ENCODE measurements around the gene HS6ST3. TPM values are rescaled to one million over a fixed set of nuclear protein-coding genes. Genes with fewer than 3 reads are reported as not detected.

The HS6ST3 gene
- total and polyA plus RNA-seq, 2 of the 13 experiments (the other 11 are each of a cell fraction or from before 2014, with no cell fraction given) = not detected

- intact Hi-C loops (cut with micrococcal nuclease; ENCODE audit: unreplicated experiment) = no loop called here
- Histone ChIP-seq H3K79me2 (ENCODE audit: insufficient read depth, low read length) (no peaks in the 10 kb centered on the region), H4K20me1 (ENCODE audit: insufficient read depth, low read length) (no peaks in the 10 kb centered on the region), H3K27ac (ENCODE audit: extremely low read length, insufficient read depth, low read length) (no peak overlapping the region), H3K9me3 (ENCODE audit: low read length) (peaks cover 49% of the 10 kb centered on the region), H3K36me3 (replicated peaks in 1 of 2; ENCODE audit: control insufficient read depth in 1 of 2, insufficient read depth in 2 of 2, low read length in 2 of 2) (no peaks in the 10 kb centered on the region), H3K9ac (ENCODE audit: insufficient read depth, low read depth, low read length) (no peak overlapping the region), H3K4me1 (ENCODE audit: insufficient read depth, low read length) (no peaks in the 10 kb centered on the region), H2AFZ (ENCODE audit: low read length) (no peak overlapping the region), H3K4me3 (replicated peaks in 1 of 3; ENCODE audit: insufficient read depth in 1 of 3, low read depth in 2 of 3, low read length in 3 of 3) (no peak overlapping the region), H3K4me2 (ENCODE audit: low read depth, low read length) (no peak overlapping the region), H3K27me3 (ENCODE audit: control insufficient read depth in 1 of 2, insufficient read depth in 2 of 2, low read length in 2 of 2) (no peaks in the 10 kb centered on the region)
- in situ Hi-C loops (cut with HindIII; ENCODE audit: extremely low pct_ligation_motif_present, low pct_unique_long_range_greater_than_20kb) = no loop called here
- FAIRE-seq (no peak), ATAC-seq (no peak), DNase-seq (ENCODE audit: low spot score) (no peak)
- ChIA-PET CTCF (ENCODE audit: low intra/inter-chr PET ratio, low total read pairs) (no interaction called here), POLR2A (no interaction called here)
- WGBS (ENCODE audit: low lambda C conversion rate) = 17% methylated on average over 3 of the region's 3 CpGs
- no TSS peak for BruUV-seq (replicated peaks)
- TF ChIP-seq AGO1 (IDR thresholded peaks at IDR 0.05; ENCODE audit: low read depth, low read length, poor library complexity, severe bottlenecking) (no peak), PLSCR1 (CRISPR knock-in tag; IDR thresholded peaks at IDR 0.05; ENCODE audit: borderline replicate concordance) (no peak), UBTF (CRISPR knock-in tag; IDR thresholded peaks at IDR 0.05) (no peak), GABPB1 (CRISPR knock-in tag; IDR thresholded peaks at IDR 0.05) (no peak), IKZF5 (CRISPR knock-in tag; IDR thresholded peaks at IDR 0.05) (no peak), KAT8 (CRISPR knock-in tag; IDR thresholded peaks at IDR 0.05) (no peak), HOXA3 (CRISPR knock-in tag; IDR thresholded peaks at IDR 0.05) (no peak), DRAP1 (CRISPR knock-in tag; IDR thresholded peaks at IDR 0.05) (no peak), SALL1 (CRISPR knock-in tag; IDR thresholded peaks at IDR 0.05) (no peak), SAFB2 (CRISPR knock-in tag; IDR thresholded peaks at IDR 0.05; ENCODE audit: borderline replicate concordance, low read depth) (no peak), ZNF33A (CRISPR knock-in tag; IDR thresholded peaks at IDR 0.05; ENCODE audit: borderline replicate concordance) (no peak), PHF21A (CRISPR knock-in tag; IDR thresholded peaks at IDR 0.05) (no peak), TOPORS (CRISPR knock-in tag; IDR thresholded peaks at IDR 0.05) (no peak), TRAFD1 (CRISPR knock-in tag; IDR thresholded peaks at IDR 0.05; ENCODE audit: borderline replicate concordance) (no peak), ZIK1 (CRISPR knock-in tag; IDR thresholded peaks at IDR 0.05; ENCODE audit: borderline replicate concordance, low read depth) (no peak)
- TF ChIP-seq, protein P1, sequence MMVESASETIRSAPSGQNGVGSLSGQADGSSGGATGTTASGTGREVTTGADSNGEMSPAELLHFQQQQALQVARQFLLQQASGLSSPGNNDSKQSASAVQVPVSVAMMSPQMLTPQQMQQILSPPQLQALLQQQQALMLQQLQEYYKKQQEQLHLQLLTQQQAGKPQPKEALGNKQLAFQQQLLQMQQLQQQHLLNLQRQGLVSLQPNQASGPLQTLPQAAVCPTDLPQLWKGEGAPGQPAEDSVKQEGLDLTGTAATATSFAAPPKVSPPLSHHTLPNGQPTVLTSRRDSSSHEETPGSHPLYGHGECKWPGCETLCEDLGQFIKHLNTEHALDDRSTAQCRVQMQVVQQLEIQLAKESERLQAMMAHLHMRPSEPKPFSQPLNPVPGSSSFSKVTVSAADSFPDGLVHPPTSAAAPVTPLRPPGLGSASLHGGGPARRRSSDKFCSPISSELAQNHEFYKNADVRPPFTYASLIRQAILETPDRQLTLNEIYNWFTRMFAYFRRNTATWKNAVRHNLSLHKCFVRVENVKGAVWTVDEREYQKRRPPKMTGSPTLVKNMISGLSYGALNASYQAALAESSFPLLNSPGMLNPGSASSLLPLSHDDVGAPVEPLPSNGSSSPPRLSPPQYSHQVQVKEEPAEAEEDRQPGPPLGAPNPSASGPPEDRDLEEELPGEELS (CRISPR knock-in tag; IDR thresholded peaks at IDR 0.05) = no peak
Observed at GRCh38 chr13:96646101-96646500, 556.2 kb downstream of the HS6ST3 start.
